Activated CD4-positive, CD25-positive, alpha-beta regulatory T cell treated with anti-CD3 and anti-CD28 coated beads, Interleukin-2, amount 50 U/mL, for 16 hours (primary cell): ENCODE measurements around the gene AGR2.
"Not testable (repeated sequence)": the region's sequence is repeated elsewhere in the genome, so short reads cannot be mapped to it uniquely, and the experiment has no call there.

Experiments used
- DNase-seq: peaks from one replicate; pipeline ENCODE4 v3.0.0-alpha.2; 2020; ENCODE audit warnings: low read depth, low spot score

AGR2 gene

DNA sequence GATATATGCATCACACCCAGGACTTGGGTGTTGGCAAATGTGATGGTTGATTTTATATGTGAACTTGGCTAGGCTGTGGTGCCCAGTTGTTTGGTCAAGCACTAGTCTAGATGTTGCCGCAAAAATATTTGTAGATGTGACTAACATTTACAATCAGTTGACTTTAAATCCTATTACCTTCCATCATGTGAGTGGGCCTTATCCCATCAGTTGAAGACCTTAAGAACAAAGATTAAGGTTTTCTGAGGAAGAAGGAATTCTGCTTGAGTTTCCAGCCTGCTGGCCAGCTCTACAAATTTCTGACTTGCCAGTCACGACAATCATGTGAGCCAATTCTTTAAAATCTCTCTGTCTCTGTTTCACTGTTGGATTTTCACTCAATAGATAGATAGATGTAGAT is 30.9 kb downstream of the AGR2 start:
- no peak for DNase-seq

GRCh38 chr7:16773326-16773725 is 31.5 kb downstream of the AGR2 start:
- no peak for DNase-seq

GRCh38 chr7:16770657-16771329 is 34.0 kb downstream of the AGR2 start:
- no peak for DNase-seq

DNA sequence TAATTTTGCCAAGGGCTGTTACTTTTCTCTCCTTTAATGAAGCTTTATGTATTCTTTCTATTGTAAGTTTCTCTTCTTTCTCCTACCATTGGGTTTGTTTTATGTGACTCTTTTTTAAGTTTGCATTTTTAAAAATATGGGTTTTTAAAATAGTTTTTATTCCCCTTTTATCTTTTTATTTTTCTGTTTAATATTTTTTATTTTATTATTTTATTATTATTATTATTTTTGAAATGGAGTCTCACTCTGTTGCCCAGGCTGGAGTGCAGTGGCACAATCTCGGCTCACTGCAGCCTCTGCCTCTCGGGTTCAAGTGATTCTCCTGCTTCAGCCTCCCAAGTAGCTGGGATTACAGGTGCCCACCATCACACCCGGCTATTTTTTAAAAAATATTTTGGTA is 34.8 kb downstream of the AGR2 start:
- not testable (repeated sequence) for DNase-seq

DNA sequence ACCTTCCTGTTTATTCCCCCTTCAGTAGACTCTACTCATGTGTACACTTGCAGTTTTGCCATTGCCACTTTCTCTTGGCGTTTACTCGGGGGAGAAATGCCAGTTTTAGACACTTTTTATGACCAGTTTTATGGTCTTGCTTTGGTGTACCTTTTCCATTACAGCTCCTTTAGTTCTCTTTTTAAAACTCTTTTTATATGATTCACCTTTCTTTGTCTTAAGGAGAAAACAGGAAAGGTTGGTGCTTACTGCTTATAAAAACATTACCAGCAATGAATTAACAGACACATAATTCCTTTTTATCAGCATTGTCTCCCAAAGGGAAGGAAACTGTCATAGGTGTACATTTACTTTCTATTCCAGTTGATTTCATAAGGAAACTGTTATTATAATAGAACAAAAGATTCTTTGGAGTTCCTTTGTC is 39.4 kb downstream of the AGR2 start:
- no peak for DNase-seq

GRCh38 chr7:16764942-16765341 is 39.9 kb downstream of the AGR2 start:
- no peak for DNase-seq

DNA sequence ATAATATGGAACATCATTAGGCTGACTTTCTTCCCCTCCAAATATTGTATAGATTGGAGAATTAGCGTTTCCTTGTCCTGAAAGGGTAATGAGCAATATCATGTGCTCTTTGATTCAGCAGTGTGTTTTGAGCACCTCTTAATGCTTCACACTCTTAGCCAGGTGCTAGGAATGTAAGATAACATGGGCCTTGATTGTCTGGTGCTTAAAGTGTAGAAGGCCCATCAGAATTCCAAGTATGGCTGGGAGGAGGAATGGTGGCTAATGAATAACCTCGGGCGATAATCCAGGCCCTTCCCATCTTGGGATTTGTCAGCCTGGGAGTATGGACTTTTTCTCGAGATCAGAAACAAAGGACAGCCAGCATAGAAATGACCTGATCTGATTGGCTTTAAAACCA is 42.6 kb downstream of the AGR2 start:
- DNase-seq: no peak

- no peak for DNase-seq
Measured at GRCh38 chr7:16759840-16760239, 45.0 kb downstream of the AGR2 start.

GRCh38 chr7:16758631-16759611 is 45.9 kb downstream of the AGR2 start:
- DNase-seq: no peak

DNA sequence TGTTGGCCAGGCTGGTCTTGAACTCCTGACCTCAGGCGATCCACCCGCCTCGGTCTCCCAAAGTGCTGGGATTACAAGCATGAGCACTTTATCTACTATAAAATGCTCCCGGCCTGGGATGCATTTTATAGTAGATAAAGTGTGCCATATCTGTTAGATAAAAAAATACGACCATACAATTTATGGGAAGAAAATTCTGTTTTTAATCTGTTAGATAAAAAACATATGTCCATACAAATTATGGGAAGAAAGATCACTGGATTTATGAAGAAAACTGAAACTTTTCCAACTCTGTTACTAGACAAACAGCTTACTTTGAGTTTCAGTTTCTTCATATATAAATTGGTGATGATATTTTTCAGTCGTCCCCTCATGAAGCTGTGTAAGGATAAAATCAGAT is 46.8 kb downstream of the AGR2 start:
- no peak for DNase-seq

DNA sequence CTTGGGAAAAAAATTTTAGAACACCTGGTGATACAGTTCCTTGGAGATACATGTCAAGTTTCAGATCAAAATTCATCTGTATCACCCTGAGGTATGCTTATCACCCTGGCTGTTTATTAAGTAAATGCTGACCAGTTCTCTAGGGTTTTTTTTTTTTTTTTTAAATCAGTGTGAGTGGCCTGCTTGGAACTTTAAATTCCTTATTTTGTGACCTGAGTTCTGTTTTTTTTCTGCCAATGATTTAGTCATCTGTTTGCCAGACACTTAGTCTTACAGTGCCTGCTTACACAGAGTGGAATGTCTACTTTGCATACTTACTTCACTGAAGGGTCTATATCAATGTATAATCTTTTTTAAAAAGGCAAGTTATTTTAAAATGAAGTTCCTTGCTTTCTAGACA is 49.4 kb downstream of the AGR2 start:
- DNase-seq: no peak

- no peak for DNase-seq
Measured at GRCh38 chr7:16754856-16755317, 49.9 kb downstream of the AGR2 start.

DNA sequence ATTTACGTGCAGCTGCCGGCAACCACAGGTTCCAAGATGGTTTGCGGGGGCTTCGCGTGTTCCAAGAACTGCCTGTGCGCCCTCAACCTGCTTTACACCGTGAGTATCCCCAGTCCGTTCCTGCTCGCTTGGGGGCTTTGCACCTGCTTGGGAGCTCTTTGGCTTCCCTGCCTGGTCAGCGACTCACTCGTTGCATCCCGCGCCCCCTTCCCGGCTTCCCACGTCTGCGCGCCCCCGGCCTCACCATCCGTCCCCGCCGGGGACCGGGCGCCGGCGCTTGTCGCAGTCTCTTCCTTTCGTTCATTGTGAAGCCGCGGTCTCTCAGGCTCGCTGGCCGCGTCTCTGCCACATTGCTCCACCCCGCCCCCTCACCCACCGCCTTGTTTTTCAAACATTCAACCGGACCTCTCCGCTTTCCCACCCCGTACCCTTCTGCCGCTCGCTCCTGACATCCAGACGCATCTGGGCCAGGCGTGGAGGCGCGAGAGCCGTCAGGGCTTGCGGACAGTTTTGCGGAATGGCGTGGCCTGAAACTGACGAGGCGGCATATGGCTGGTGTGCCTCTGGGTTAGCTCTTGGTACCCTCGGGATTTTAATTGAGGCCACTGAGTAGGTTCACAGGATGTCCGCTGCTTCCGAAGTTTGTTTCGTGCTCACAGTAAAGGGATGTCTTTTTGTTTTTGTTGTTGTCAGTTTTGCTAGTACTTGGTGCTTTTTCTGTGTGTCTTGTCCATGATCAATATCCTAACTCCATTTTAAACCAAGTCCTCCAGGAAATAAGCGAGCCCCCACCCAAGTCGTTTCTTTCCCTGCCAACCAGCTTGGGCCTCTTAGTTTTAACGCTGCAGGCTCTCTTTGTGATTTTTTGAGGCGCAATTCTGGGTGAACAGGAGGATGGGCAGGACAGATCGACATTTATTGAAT is 50.6 kb downstream of the AGR2 start:
- DNase-seq: no peak

GRCh38 chr7:16753102-16753931 is 51.5 kb downstream of the AGR2 start, which contains the start of gene TSPAN13:
Gene TSPAN13 (plus strand): TSS chr7:16753755. CDS start chr7:16753968, 213 bp downstream.
- no peak for DNase-seq

- DNase-seq: no peak
Measured at GRCh38 chr7:16747102-16747501, 57.7 kb downstream of the AGR2 start.

- DNase-seq: no peak
Measured at GRCh38 chr7:16745645-16746044, 59.2 kb downstream of the AGR2 start.

GRCh38 chr7:16744518-16745250 is 60.1 kb downstream of the AGR2 start:
- DNase-seq: no peak

- no peak for DNase-seq
Measured at GRCh38 chr7:16743236-16743635, 61.6 kb downstream of the AGR2 start.

DNA sequence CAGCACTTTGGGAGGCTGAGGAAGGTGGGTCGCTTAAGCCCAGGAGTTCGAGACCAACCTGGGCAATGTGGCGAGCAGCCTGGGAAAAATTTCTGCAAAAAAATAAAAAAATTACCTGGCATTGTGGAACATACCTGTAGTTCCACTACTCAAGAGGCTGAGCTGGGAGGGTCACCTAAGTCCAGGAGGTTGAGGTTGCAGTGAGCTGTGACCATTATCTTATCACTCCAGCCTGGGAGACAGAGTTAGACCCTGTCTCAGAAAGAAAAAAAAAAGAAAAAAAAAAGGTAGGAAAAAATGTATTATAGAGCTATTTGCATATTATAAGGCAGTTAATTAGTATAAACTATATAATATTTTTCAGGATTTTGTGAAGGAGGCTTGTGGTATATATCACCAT is 62.3 kb downstream of the AGR2 start:
- DNase-seq: no peak
